Left lobe of liver (tissue), 2 donors: ENCODE results near the gene P2RX7. TPM values are rescaled to one million over a fixed set of nuclear protein-coding genes. Genes with fewer than 3 reads are reported as not detected.
"Not testable (repeated sequence)": the region's sequence is repeated elsewhere in the genome, so short reads cannot be mapped to it uniquely, and the experiment has no call there.

Experiments
- ATAC-seq: fragments of 200-7000 bp; cut with Tn5 transposase; one replicate; pipeline ENCODE4 v1.9.1; 2020; ENCODE audit warnings: mild to moderate bottlenecking, moderate library complexity
- DNase-seq: peaks from one replicate; pipeline ENCODE4 v3.0.0-alpha.2; 2020; ENCODE audit warnings: low spot score
- total RNA-seq: library from RNA; stranded (reverse); gene quantifications from one replicate; pipeline ENCODE4 v1.2.1, GENCODE V29; 2021
- donor health status: DM: no; HTN: no; CAD: no; lungs with moderate emphysema.
- donor health status: DM: no; HTN: yes; CAD: no.

Gene P2RX7
- total RNA-seq, 1 donor from 2014 or later: 3.5 TPM

DNA sequence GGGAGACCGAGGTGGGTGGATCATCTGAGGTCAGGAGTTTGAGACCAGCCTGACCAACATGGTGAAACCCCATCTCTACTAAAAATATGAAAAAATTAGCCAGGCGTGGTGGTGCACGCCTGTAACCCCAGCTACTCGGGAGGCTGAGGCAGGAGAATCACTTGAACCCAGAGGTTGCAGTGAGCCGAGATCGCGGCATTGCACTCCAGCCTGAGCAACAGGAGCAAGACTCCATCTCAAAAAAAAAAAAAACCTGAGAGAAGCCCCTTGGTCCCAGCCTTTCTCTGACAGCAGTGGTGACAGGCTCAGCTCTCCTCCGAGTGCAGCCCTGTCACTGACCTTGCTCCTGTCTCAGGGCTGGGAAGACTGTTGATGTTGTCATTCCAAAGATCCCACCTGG lies 94.2 kb downstream of the P2RX7 start:
- not testable (repeated sequence) for DNase-seq
- ATAC-seq: peak; percentile 35

DNA sequence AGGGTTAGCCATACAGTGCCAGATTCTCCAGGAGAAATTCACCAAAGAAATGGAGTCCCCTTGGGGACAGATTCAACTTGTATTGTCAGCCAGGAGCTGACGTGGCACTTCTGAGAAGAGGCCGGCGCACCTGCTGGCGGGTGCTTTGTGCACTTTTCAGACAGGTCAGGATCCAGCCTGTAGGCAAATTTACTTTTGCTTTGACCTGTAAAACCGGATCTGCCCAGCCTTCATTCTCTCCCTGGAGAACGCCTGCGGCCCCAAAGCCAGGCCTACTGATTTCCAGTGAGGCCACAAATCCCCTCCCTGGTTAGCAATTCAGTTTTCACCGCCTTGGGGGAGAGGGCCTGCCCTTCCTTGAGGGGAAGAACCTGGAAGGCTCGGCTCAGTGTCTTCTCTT lies 94.6 kb downstream of the P2RX7 start:
- DNase-seq (peak; percentile 83), ATAC-seq (peak; percentile 83)

DNA sequence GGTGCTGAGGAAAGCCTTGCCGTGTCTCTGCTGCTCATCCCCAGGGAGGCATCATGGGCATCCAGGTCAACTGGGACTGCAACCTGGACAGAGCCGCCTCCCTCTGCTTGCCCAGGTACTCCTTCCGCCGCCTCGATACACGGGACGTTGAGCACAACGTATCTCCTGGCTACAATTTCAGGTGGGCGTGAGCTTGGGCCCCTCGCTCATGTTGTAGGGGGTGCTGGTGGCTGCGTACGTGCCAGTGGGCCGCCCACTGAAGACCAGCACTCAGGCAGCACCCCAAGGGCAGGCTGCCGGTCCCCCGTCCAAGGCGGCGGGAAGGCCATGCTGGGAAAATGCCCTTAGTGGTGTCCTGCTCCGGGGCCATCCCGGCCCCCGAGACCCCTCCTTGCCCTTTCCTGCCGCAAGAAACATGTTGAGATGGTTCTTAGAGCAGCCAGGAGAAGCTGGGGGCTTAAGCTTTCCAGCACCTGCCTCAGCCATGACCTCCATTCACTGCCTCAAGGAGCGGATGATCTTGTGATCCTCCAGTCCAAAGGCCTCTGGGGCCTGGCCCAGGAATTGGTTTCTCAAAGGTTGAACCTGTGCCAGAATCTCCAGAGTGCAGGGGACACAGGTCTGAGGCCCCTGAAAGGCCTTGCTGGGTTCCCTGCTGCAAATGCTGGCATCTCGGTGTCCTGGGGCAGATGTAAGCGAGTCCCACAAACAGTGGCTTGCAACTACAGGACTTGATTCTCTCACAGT lies 96.4 kb downstream of the P2RX7 start:
- ATAC-seq (no peak), DNase-seq (no peak)

DNA sequence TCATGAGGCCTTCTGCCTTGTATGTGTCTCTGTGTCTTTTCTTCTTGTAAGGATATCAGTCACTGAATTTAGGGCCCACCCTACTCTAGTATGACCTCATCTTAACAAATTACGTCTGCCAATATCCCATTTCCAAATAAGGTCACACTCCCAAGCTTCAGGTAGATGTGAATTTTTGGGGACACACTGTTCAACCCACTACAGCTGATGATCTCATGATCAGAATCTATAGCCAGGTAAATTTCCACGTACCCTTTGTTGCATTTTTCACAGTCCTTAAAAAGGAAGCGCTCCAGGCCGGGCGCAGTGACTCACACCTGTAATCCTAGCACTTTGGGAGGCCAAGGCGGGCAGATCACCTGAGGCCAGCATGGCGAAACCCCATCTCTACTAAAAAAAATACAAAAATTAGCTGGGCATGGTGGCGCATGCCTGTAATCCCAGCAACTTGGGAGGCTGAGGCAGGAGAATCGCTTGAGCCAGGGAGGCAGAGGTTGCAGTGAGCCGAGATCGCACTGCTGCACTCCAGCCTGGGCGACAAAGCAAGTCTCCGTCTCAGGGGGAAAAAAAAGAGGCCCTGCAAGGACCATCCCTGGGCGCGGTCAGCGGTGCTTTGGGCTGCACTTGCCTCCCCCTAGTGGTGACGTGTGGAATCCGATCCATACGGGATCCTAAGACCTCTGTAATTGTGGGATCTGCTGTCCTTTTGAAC lies 97.3 kb downstream of the P2RX7 start:
- ATAC-seq: peak; percentile 78

DNA sequence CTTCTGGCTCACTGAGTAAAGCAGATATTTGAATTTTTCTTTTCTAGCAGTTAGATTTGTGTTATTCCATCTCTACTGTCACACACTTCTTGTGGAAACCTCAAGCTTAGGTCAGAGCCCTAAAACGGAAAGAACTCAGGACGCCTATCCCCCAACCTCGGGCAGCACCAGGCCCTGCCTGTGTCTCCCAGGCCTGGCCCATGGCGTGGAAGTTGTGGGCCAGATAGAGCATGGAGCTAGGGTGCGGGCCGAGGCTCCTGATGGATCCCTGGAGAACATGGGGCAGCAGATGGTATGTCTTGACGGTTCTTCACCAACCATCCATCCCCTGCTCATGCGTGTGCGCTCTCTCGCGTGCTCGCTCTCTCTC lies 97.8 kb downstream of the P2RX7 start:
- no peak for DNase-seq
- ATAC-seq: no peak

More for the DNA sequence above, 97.3 kb downstream of the P2RX7 start:
- peak; percentile 67 for DNase-seq

DNA sequence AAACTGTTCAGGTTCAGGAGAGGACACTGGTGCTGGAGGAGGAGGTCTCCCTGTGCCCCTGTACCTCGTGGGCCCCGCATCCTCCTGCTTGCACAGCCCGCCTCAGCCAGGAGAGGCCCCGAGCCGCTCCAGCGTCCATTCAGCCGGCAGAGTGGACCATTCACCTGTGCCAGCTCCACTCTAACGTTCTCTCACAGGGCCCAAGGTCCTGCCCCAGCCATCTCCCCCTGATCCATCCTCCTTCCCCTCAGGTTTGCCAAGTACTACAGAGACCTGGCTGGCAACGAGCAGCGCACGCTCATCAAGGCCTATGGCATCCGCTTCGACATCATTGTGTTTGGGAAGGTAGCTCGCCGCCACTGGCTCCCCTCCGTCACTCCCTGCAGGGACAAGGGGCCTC lies 99.5 kb downstream of the P2RX7 start:
- no peak for ATAC-seq
- no peak for DNase-seq

DNA sequence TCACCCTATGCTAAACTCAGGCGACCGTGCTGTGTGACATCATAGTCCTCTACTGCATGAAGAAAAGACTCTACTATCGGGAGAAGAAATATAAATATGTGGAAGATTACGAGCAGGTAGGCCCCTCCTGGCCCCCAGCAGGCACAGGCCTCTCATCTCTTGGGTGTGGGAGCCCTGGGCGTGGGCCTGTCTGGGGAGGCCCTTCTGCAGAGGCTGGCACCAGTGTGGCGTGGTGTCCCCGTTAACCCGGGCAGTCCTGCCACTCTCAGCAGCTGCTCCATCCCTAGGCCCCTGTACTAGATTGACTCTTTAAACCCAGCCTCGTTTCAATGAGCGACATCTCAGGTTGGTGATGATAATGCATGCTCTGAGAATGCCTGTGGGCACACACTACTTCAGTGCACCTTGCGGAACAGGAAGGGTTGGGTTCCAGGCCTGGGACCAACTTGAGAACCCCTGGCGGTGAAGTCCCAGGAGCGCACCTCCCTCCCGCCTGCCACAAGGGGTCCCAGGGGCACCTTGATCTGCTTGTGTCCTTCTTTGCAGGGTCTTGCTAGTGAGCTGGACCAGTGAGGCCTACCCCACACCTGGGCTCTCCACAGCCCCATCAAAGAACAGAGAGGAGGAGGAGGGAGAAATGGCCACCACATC lies 100.4 kb downstream of the P2RX7 start:
- DNase-seq (no peak), ATAC-seq (no peak)

DNA sequence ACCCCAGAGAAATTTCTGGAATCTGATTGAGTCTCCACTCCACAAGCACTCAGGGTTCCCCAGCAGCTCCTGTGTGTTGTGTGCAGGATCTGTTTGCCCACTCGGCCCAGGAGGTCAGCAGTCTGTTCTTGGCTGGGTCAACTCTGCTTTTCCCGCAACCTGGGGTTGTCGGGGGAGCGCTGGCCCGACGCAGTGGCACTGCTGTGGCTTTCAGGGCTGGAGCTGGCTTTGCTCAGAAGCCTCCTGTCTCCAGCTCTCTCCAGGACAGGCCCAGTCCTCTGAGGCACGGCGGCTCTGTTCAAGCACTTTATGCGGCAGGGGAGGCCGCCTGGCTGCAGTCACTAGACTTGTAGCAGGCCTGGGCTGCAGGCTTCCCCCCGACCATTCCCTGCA lies 100.9 kb downstream of the P2RX7 start:
- ATAC-seq: no peak

DNA sequence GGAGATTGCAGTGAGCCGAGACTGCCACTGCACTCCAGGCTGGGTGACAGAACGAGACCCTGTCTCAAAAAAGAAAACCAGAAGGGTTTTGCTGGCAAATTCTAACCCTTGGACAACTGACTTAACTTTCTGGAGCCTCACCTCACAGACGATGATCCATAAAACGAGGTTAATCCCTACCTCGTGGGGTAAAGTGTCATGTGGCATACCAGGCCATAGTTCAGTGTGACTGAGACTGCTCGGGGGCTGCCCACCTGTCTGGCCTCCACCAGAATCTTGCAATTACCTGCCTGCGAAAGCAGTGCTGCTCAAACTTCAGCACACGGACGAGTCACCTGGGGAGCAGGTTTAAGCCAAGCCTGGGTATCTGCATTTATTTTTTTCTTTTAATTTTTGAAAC lies 104.1 kb downstream of the P2RX7 start:
- ATAC-seq (no peak), DNase-seq (no peak)

More for the DNA sequence above, 100.9 kb downstream of the P2RX7 start:
- DNase-seq: no peak

DNA sequence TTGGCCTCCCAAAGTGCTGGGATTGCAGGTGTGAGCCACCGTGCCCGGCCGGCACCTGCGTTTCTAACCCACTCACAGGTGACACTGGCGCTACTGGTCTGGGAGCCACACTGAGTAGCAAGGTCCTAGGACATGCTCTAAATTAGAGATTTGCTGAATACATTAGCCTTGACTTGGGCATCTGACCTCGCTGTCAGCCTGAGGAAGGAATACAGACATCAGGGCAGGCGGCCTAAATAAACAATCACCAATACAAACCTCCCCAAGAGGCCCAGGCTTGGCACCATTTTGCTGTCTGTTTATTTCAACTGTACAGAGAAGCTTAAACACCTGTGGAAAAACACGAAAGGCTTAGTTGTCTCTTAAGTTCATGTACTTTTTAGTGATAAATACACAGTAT lies 104.7 kb downstream of the P2RX7 start:
- ATAC-seq (peak; percentile 76), DNase-seq (peak; percentile 64)

Other genes starting within 250 kb of the P2RX7 start
- gene SPPL3, start 228.5 kb upstream of the P2RX7 start, total RNA-seq: 17.5 TPM
- gene HNF1A, start 154.3 kb upstream of the P2RX7 start, total RNA-seq: 23.8 TPM
- 8.0 TPM for gene C12orf43, start 116.4 kb upstream of the P2RX7 start, total RNA-seq
- 2.5 TPM for gene OASL, start 93.6 kb upstream of the P2RX7 start, total RNA-seq
- gene P2RX4, start 77.3 kb downstream of the P2RX7 start, total RNA-seq: 11.6 TPM
- 28.8 TPM for gene CAMKK2, start 163.8 kb downstream of the P2RX7 start, total RNA-seq
- gene ANAPC5, start 219.5 kb downstream of the P2RX7 start, total RNA-seq: 43.4 TPM